ENCODE measurements around the gene CYREN. TPM values are rescaled to one million over a fixed set of nuclear protein-coding genes. Genes with fewer than 3 reads are reported as not detected.

CYREN gene
- total and polyA plus RNA-seq, 2 of the 13 experiments (the other 11 are each of a cell fraction or from before 2014, with no cell fraction given) = 20.7 to 60.7 TPM

- TF ChIP-seq HBP1 (CRISPR knock-in tag; IDR thresholded peaks at IDR 0.05; ENCODE audit: low read depth) (0 out of 2 replicates have a peak, but pooled peaks have one; percentile 54), KDM5A (IDR thresholded peaks at IDR 0.05; ENCODE audit: borderline replicate concordance, low read length) (peak; percentile 5; the same call in 1 of the 2 replicates), MIXL1 (CRISPR knock-in tag; IDR thresholded peaks at IDR 0.05) (0 out of 2 replicates have a peak, but pooled peaks have one; percentile 26), RXRB (CRISPR knock-in tag; IDR thresholded peaks at IDR 0.05; ENCODE audit: borderline replicate concordance) (0 out of 2 replicates have a peak, but pooled peaks have one; percentile 39), NRL (CRISPR knock-in tag; IDR thresholded peaks at IDR 0.05; ENCODE audit: borderline replicate concordance) (peak; percentile 64; the same call in 1 of the 2 replicates), MXD1 (CRISPR knock-in tag; IDR thresholded peaks at IDR 0.05) (no peak), NR2F1 (CRISPR knock-in tag; IDR thresholded peaks at IDR 0.05) (peak in 1 of 2 experiments; percentile 52; a peak in 1 of 4 replicates), SSRP1 (CRISPR knock-in tag; IDR thresholded peaks at IDR 0.05) (0 out of 2 replicates have a peak, but pooled peaks have one; percentile 34), THAP11 (CRISPR knock-in tag; IDR thresholded peaks at IDR 0.05) (peak; percentile 26; the same call in 1 of the 2 replicates), RELA (CRISPR knock-in tag; IDR thresholded peaks at IDR 0.05) (no peak), POLR2AphosphoS2 (IDR thresholded peaks at IDR 0.05; ENCODE audit: low read depth, low read length) (peak; percentile 79), ZBTB38 (CRISPR knock-in tag; IDR thresholded peaks at IDR 0.05) (peak; percentile 85), CAMTA2 (CRISPR knock-in tag; IDR thresholded peaks at IDR 0.05; ENCODE audit: borderline replicate concordance) (no peak), ZMYM4 (CRISPR knock-in tag; IDR thresholded peaks at IDR 0.05) (peak; percentile 59), PPARG (CRISPR knock-in tag; conservative IDR thresholded peaks at IDR 0.05) (0 out of 2 replicates have a peak, but pooled peaks have one; percentile 23), RAD21 (CRISPR knock-in tag; IDR thresholded peaks at IDR 0.05) (peak; percentile 63), MAZ (IDR thresholded peaks at IDR 0.05; ENCODE audit: borderline replicate concordance, low read depth, low read length) (no peak), MAZ (CRISPR knock-in tag; IDR thresholded peaks at IDR 0.05; ENCODE audit: low read depth) (no peak), STAG1 (CRISPR knock-in tag; IDR thresholded peaks at IDR 0.05) (peak; percentile 69), KLF9 (CRISPR knock-in tag; IDR thresholded peaks at IDR 0.05; ENCODE audit: low read depth) (0 out of 2 replicates have a peak, but pooled peaks have one; percentile 20), XRCC5 (optimal IDR thresholded peaks at IDR 0.05; ENCODE audit: low read length) (peak; percentile 94), ZNF768 (CRISPR knock-in tag; IDR thresholded peaks at IDR 0.05) (peak; percentile 82), MAFF (IDR thresholded peaks at IDR 0.05; ENCODE audit: low read depth, low read length) (peak; percentile 18; the same call in 1 of the 2 replicates), SOX13 (IDR thresholded peaks at IDR 0.05) (no peak), SOX13 (CRISPR knock-in tag; conservative IDR thresholded peaks at IDR 0.05 in 1 of 2, IDR thresholded peaks at IDR 0.05 in 1 of 2) (0 out of 4 replicates have a peak, but pooled peaks of 1 of the 2 experiments have one; percentile 42), CBX5 (CRISPR knock-in tag; IDR thresholded peaks at IDR 0.05; ENCODE audit: borderline replicate concordance) (peak; percentile 41; the same call in 1 of the 2 replicates), ZNF331 (CRISPR knock-in tag; IDR thresholded peaks at IDR 0.05) (0 out of 2 replicates have a peak, but pooled peaks have one; percentile 11), BORCS8-MEF2B (CRISPR knock-in tag; IDR thresholded peaks at IDR 0.05) (peak; percentile 34; the same call in 1 of the 2 replicates), SYNCRIP (IDR thresholded peaks at IDR 0.05; ENCODE audit: insufficient read depth, low read depth, low read length) (no peak)
- TF ChIP-seq, protein P1, sequence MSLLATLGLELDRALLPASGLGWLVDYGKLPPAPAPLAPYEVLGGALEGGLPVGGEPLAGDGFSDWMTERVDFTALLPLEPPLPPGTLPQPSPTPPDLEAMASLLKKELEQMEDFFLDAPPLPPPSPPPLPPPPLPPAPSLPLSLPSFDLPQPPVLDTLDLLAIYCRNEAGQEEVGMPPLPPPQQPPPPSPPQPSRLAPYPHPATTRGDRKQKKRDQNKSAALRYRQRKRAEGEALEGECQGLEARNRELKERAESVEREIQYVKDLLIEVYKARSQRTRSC (CRISPR knock-in tag; IDR thresholded peaks at IDR 0.05; ENCODE audit: low read depth) = no peak
Observed at GRCh38 chr7:135169141-135169963, 1.2 kb downstream of the CYREN start (continued).
